ENCODE results near the gene SLN. TPM values are rescaled to one million over a fixed set of nuclear protein-coding genes. Genes with fewer than 3 reads are reported as not detected.

Gene SLN
- total RNA-seq, 1 experiment from 2014 or later, result not detected

DNA sequence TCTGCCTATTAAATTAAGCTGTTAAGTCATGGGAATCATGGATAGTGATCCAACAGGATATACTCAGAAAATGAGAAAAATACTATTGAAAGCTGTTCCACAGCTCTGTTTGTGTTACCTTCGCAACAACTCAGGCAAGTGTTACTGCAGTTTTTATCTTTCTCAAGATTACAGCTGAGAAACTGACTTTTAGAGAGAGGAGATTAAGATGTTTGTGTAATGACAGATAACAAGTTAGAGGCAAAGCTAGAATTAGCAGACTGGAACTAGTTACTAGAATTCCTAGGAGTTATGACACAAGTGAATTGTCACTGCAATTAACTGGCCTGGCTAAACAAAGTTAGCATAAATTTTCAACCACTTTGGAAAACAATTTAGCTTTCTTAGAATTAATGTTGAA, 1.6 kb downstream of the SLN start:
- H3K9me2 ChIP-seq (ENCODE audit: insufficient read depth), result no peaks in the 10 kb centered on the region
- ChIA-PET POLR2A (no interaction called here), RAD21 (ENCODE audit: low non-redundant PET in 1 of 2, low total read pairs in 2 of 2, uncharacterized antibody in 2 of 2, unreplicated experiment in 2 of 2) (no interaction called here), CTCF (no interaction called here)
- no peaks in the 10 kb centered on the region for H3K4me1 ChIP-seq (ENCODE audit: control insufficient read depth in 1 of 2, insufficient read depth in 2 of 2, low read length in 2 of 2)
- no peak overlapping the region for H3K27ac ChIP-seq (ENCODE audit: low read depth, low read length)
- no peaks in the 10 kb centered on the region for H3K79me2 ChIP-seq (ENCODE audit: insufficient read depth, low read length)
- no peaks in the 10 kb centered on the region for H3K36me3 ChIP-seq (ENCODE audit: control insufficient read depth in 1 of 2, insufficient read depth in 2 of 2, low read length in 2 of 2)
- ATAC-seq, result no peak
- H3K4me3 ChIP-seq (replicated peaks in 1 of 2; ENCODE audit: low read depth in 1 of 2, low read length in 2 of 2), result no peak overlapping the region
- DNase-seq (ENCODE audit: low read depth, low spot score), result no peak
- no peaks in the 10 kb centered on the region for H4K20me1 ChIP-seq (ENCODE audit: insufficient read depth)
- no TSS peak for BruUV-seq (replicated peaks)
- H3K9ac ChIP-seq (ENCODE audit: low read length), result no peak overlapping the region
- no peak overlapping the region for H3K4me2 ChIP-seq (ENCODE audit: low read length)
- H2AFZ ChIP-seq (ENCODE audit: low read depth, low read length, poor library complexity, severe bottlenecking), result no peak overlapping the region
- no peaks in the 10 kb centered on the region for H3K9me3 ChIP-seq (ENCODE audit: control insufficient read depth in 1 of 2, insufficient read depth in 1 of 2, low read depth in 1 of 2, low read length in 2 of 2)
- intact Hi-C loops (cut with micrococcal nuclease), result no loop called here
- H3K27me3 ChIP-seq (ENCODE audit: insufficient read depth, low read length), result no peaks in the 10 kb centered on the region; the same call in 1 of the 2 replicates
- TF ChIP-seq EGR1 (IDR thresholded peaks at IDR 0.05; ENCODE audit: low read depth), result no peak
- TF ChIP-seq, protein P1, sequence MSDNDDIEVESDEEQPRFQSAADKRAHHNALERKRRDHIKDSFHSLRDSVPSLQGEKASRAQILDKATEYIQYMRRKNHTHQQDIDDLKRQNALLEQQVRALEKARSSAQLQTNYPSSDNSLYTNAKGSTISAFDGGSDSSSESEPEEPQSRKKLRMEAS (IDR thresholded peaks at IDR 0.05), result no peak
- TF ChIP-seq, protein P2, sequence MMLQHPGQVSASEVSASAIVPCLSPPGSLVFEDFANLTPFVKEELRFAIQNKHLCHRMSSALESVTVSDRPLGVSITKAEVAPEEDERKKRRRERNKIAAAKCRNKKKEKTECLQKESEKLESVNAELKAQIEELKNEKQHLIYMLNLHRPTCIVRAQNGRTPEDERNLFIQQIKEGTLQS (IDR thresholded peaks at IDR 0.05), result no peak
- TF ChIP-seq POLR2A (IDR thresholded peaks at IDR 0.05; ENCODE audit: borderline replicate concordance, extremely low read depth, insufficient read depth, insufficient read length), result no peak
- no peak for TF ChIP-seq ELF1 (IDR thresholded peaks at IDR 0.05; ENCODE audit: borderline replicate concordance, low read depth)
- TF ChIP-seq RAD21 (IDR thresholded peaks at IDR 0.05; ENCODE audit: low read depth), result no peak
- TF ChIP-seq SP1 (IDR thresholded peaks at IDR 0.05; ENCODE audit: low read depth), result no peak
- TF ChIP-seq CBX3 (IDR thresholded peaks at IDR 0.05; ENCODE audit: low read depth), result no peak
- TF ChIP-seq EZH2 (IDR thresholded peaks at IDR 0.05), result no peak

DNA sequence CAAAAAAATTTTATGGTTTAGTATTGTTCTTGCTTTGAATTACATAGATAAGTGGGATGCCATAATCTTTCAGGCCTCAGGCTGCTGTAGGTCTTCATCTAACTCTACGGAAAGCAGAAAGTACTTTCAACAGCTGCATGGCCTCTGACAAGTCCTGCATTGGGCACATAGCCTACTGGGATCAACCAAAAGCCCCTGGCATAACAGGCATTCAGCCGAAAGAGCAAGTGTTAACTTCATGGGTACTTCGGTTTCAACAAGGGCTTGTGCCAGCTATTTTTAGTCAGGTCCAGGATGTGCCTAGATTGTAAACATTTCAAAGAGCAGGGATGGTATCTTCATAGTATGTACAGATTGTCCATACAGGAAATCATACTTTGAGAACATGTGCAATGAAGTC, 3.1 kb downstream of the SLN start:
- ChIA-PET POLR2A (no interaction called here), RAD21 (ENCODE audit: low non-redundant PET in 1 of 2, low total read pairs in 2 of 2, uncharacterized antibody in 2 of 2, unreplicated experiment in 2 of 2) (no interaction called here), CTCF (no interaction called here)
- Histone ChIP-seq H3K4me1 (ENCODE audit: control insufficient read depth in 1 of 2, insufficient read depth in 2 of 2, low read length in 2 of 2) (peaks cover 0 to 5% of the 10 kb centered on the region in 2 experiments; a peak in 1 of 4 replicates), H3K9me2 (ENCODE audit: insufficient read depth) (no peaks in the 10 kb centered on the region), H3K9me3 (ENCODE audit: control insufficient read depth in 1 of 2, insufficient read depth in 1 of 2, low read depth in 1 of 2, low read length in 2 of 2) (no peaks in the 10 kb centered on the region), H2AFZ (ENCODE audit: low read depth, low read length, poor library complexity, severe bottlenecking) (no peak overlapping the region), H3K27ac (ENCODE audit: low read depth, low read length) (no peak overlapping the region), H3K4me2 (ENCODE audit: low read length) (no peak overlapping the region), H3K27me3 (ENCODE audit: insufficient read depth, low read length) (no peaks in the 10 kb centered on the region; the same call in 1 of the 2 replicates), H3K9ac (ENCODE audit: low read length) (no peak overlapping the region), H3K36me3 (ENCODE audit: control insufficient read depth in 1 of 2, insufficient read depth in 2 of 2, low read length in 2 of 2) (no peaks in the 10 kb centered on the region), H3K4me3 (replicated peaks in 1 of 2; ENCODE audit: low read depth in 1 of 2, low read length in 2 of 2) (no peak overlapping the region), H4K20me1 (ENCODE audit: insufficient read depth) (no peaks in the 10 kb centered on the region), H3K79me2 (ENCODE audit: insufficient read depth, low read length) (no peaks in the 10 kb centered on the region)
- DNase-seq (ENCODE audit: low read depth, low spot score) (no peak), ATAC-seq (no peak)
- BruUV-seq (replicated peaks), result no TSS peak
- intact Hi-C loops (cut with micrococcal nuclease), result no loop called here
- TF ChIP-seq EGR1 (IDR thresholded peaks at IDR 0.05; ENCODE audit: low read depth) (no peak), ELF1 (IDR thresholded peaks at IDR 0.05; ENCODE audit: borderline replicate concordance, low read depth) (no peak), JUND (IDR thresholded peaks at IDR 0.05) (no peak), SRF (IDR thresholded peaks at IDR 0.05; ENCODE audit: low read depth) (no peak), ZFX (IDR thresholded peaks at IDR 0.05) (no peak), CEBPB (IDR thresholded peaks at IDR 0.05; ENCODE audit: low read depth) (no peak), POLR2A (IDR thresholded peaks at IDR 0.05; ENCODE audit: borderline replicate concordance, extremely low read depth, insufficient read depth, insufficient read length) (no peak), SIN3A (IDR thresholded peaks at IDR 0.05; ENCODE audit: low read depth) (no peak)
- TF ChIP-seq, protein P2 (IDR thresholded peaks at IDR 0.05), result no peak

Measured in HCT116 (cell line).